Activated CD8-positive, alpha-beta memory T cell treated with anti-CD3 and anti-CD28 coated beads, Interleukin-2, amount 10 ng/mL, durations not matched to agents 7 days and 5 days (primary cell): Measurements from ENCODE around the gene EPC2. TPM values are rescaled to one million over a fixed set of nuclear protein-coding genes. Genes with fewer than 3 reads are reported as not detected.

ENCODE experiments used
- ATAC-seq: fragments of 150-1000 bp; cut with Tn5 transposase; one replicate; pipeline ENCODE4 v1.10.0; 2021; ENCODE audit warnings: moderate library complexity
- CTCF ChIA-PET: fragments of 350-600 bp; sonication (Branson Sonifier 250); formaldehyde crosslinking; loops from one replicate; lab custom pipeline; 2021; ENCODE audit warnings: antibody characterized with exemption; lab: Charles Lee
- DNase-seq: peaks from one replicate; pipeline ENCODE4 v3.0.0-alpha.2; 2020
- H3K27ac Mint-ChIP-seq: one replicate; pipeline ENCODE4 v1.8.0; 2021; ENCODE audit warnings: mild to moderate bottlenecking, mixed read lengths
- H3K27me3 Mint-ChIP-seq: one replicate; pipeline ENCODE4 v1.8.0; 2021; ENCODE audit warnings: mixed read lengths
- H3K36me3 Mint-ChIP-seq: one replicate; pipeline ENCODE4 v1.8.0; 2021; ENCODE audit warnings: mild to moderate bottlenecking, mixed read lengths
- H3K4me1 Mint-ChIP-seq: one replicate; pipeline ENCODE4 v1.8.0; 2021; ENCODE audit warnings: mixed read lengths
- H3K4me3 Mint-ChIP-seq: one replicate; pipeline ENCODE4 v1.8.0; 2021; ENCODE audit warnings: mild to moderate bottlenecking, moderate library complexity, mixed read lengths
- H3K9me3 Mint-ChIP-seq: one replicate; pipeline ENCODE4 v1.8.0; 2022; ENCODE audit warnings: low read depth, mixed read lengths
- total RNA-seq, 2 experiments: library from RNA; stranded (reverse); gene quantifications; one replicate each; pipeline ENCODE4 v1.2.3, GENCODE V29; 2021

The EPC2 gene
- total RNA-seq, 2 experiments from 2014 or later: 19.4 to 21.8 TPM

- no peak for DNase-seq
- no peaks in the 10 kb centered on the region for H3K9me3 Mint-ChIP-seq
- H3K36me3 Mint-ChIP-seq: peaks cover 2% of the 10 kb centered on the region
- peaks cover 15% of the 10 kb centered on the region for H3K27me3 Mint-ChIP-seq
- no peak for ATAC-seq
- no peak overlapping the region for H3K4me3 Mint-ChIP-seq
- CTCF ChIA-PET: interaction anchor here (1.1 kb wide), 1 partner anchor 11 kb away, joined by 3 read pairs; no protein-coding TSS in a partner anchor
- H3K27ac Mint-ChIP-seq: no peak overlapping the region
- peaks cover 14% of the 10 kb centered on the region for H3K4me1 Mint-ChIP-seq
These were observed 27.9 kb upstream of the EPC2 start for GRCh38 chr2:148616662-148617061.

- H3K36me3 Mint-ChIP-seq: peaks cover 2% of the 10 kb centered on the region
- peaks cover 12% of the 10 kb centered on the region for H3K27me3 Mint-ChIP-seq
- no peaks in the 10 kb centered on the region for H3K9me3 Mint-ChIP-seq
- peaks cover 14% of the 10 kb centered on the region for H3K4me1 Mint-ChIP-seq
- DNase-seq (no peak), ATAC-seq (no peak)
- CTCF ChIA-PET: no interaction called here
- H3K4me3 Mint-ChIP-seq: no peak overlapping the region
- no peak overlapping the region for H3K27ac Mint-ChIP-seq
These were observed 27.3 kb upstream of the EPC2 start for GRCh38 chr2:148617219-148617618.

GRCh38 chr2:148619560-148620195, 24.9 kb upstream of the EPC2 start:
- Mint-ChIP-seq H3K9me3 (no peaks in the 10 kb centered on the region), H3K36me3 (no peaks in the 10 kb centered on the region), H3K27me3 (peaks cover 16% of the 10 kb centered on the region), H3K27ac (no peak overlapping the region), H3K4me3 (no peak overlapping the region), H3K4me1 (peaks cover 5% of the 10 kb centered on the region)
- ATAC-seq (no peak), DNase-seq (no peak)
- CTCF ChIA-PET: no interaction called here

- ATAC-seq: no peak
- Mint-ChIP-seq H3K4me3 (no peak overlapping the region), H3K36me3 (no peaks in the 10 kb centered on the region), H3K4me1 (no peaks in the 10 kb centered on the region), H3K9me3 (no peaks in the 10 kb centered on the region), H3K27me3 (peaks cover 25% of the 10 kb centered on the region), H3K27ac (no peak overlapping the region)
- DNase-seq: no peak
- CTCF ChIA-PET: no interaction called here
These were observed 22.2 kb upstream of the EPC2 start for GRCh38 chr2:148622366-148622765.

GRCh38 chr2:148623086-148623485, 21.5 kb upstream of the EPC2 start:
- CTCF ChIA-PET: no interaction called here
- no peaks in the 10 kb centered on the region for H3K9me3 Mint-ChIP-seq
- no peaks in the 10 kb centered on the region for H3K4me1 Mint-ChIP-seq
- no peak for DNase-seq
- no peak for ATAC-seq
- H3K27ac Mint-ChIP-seq: no peak overlapping the region
- no peaks in the 10 kb centered on the region for H3K36me3 Mint-ChIP-seq
- H3K4me3 Mint-ChIP-seq: no peak overlapping the region
- H3K27me3 Mint-ChIP-seq: peaks cover 20% of the 10 kb centered on the region

- H3K9me3 Mint-ChIP-seq: no peaks in the 10 kb centered on the region
- ATAC-seq (no peak), DNase-seq (no peak)
- no peak overlapping the region for H3K27ac Mint-ChIP-seq
- CTCF ChIA-PET: interaction anchor here (1.0 kb wide), 1 partner anchor 117 kb away, joined by 4 read pairs; no protein-coding TSS in a partner anchor
- no peak overlapping the region for H3K4me3 Mint-ChIP-seq
- H3K27me3 Mint-ChIP-seq: peaks cover 26% of the 10 kb centered on the region
- H3K4me1 Mint-ChIP-seq: no peaks in the 10 kb centered on the region
- H3K36me3 Mint-ChIP-seq: no peaks in the 10 kb centered on the region
These were observed 17.3 kb upstream of the EPC2 start for GRCh38 chr2:148627224-148627623.

GRCh38 chr2:148634749-148635148, 9.8 kb upstream of the EPC2 start:
- Mint-ChIP-seq H3K27me3 (peaks cover 37% of the 10 kb centered on the region), H3K9me3 (no peaks in the 10 kb centered on the region), H3K27ac (no peak overlapping the region), H3K4me1 (no peaks in the 10 kb centered on the region), H3K36me3 (no peaks in the 10 kb centered on the region), H3K4me3 (no peak overlapping the region)
- ATAC-seq (no peak), DNase-seq (no peak)
- CTCF ChIA-PET: no interaction called here

GRCh38 chr2:148638543-148638942, 6.0 kb upstream of the EPC2 start:
- Mint-ChIP-seq H3K36me3 (no peaks in the 10 kb centered on the region), H3K4me3 (no peak overlapping the region), H3K9me3 (no peaks in the 10 kb centered on the region), H3K4me1 (peaks cover 11% of the 10 kb centered on the region), H3K27me3 (peaks cover 53% of the 10 kb centered on the region), H3K27ac (no peak overlapping the region)
- DNase-seq (no peak), ATAC-seq (no peak)
- CTCF ChIA-PET: no interaction called here

GRCh38 chr2:148640767-148641166, 3.8 kb upstream of the EPC2 start:
- ATAC-seq (no peak), DNase-seq (no peak)
- no peaks in the 10 kb centered on the region for H3K9me3 Mint-ChIP-seq
- H3K36me3 Mint-ChIP-seq: no peaks in the 10 kb centered on the region
- H3K4me3 Mint-ChIP-seq: no peak overlapping the region
- peaks cover 50% of the 10 kb centered on the region for H3K27me3 Mint-ChIP-seq
- H3K27ac Mint-ChIP-seq: no peak overlapping the region
- CTCF ChIA-PET: interaction anchor here (1.3 kb wide), 1 partner anchor 22 kb away, joined by 3 read pairs; no protein-coding TSS in a partner anchor
- peaks cover 17% of the 10 kb centered on the region for H3K4me1 Mint-ChIP-seq

GRCh38 chr2:148642112-148642744, 2.3 kb upstream of the EPC2 start:
- Mint-ChIP-seq H3K27ac (no peak overlapping the region), H3K9me3 (no peaks in the 10 kb centered on the region), H3K4me3 (no peak overlapping the region), H3K4me1 (peaks cover 22% of the 10 kb centered on the region), H3K27me3 (peaks cover 47% of the 10 kb centered on the region), H3K36me3 (peaks cover 1% of the 10 kb centered on the region)
- DNase-seq (no peak), ATAC-seq (no peak)
- CTCF ChIA-PET: no interaction called here

- Mint-ChIP-seq H3K27me3 (peaks cover 47% of the 10 kb centered on the region), H3K9me3 (no peaks in the 10 kb centered on the region), H3K4me1 (peaks cover 22% of the 10 kb centered on the region), H3K4me3 (peak overlapping the region; percentile 88), H3K27ac (no peak overlapping the region), H3K36me3 (peaks cover 1% of the 10 kb centered on the region)
- DNase-seq (no peak), ATAC-seq (no peak)
- CTCF ChIA-PET: interaction anchor here (1.1 to 1.2 kb wide), 2 partner anchors 28 to 134 kb away, joined by 3 read pairs; no protein-coding TSS in a partner anchor
These were observed 1.6 kb upstream of the EPC2 start for GRCh38 chr2:148642891-148643416.

- Mint-ChIP-seq H3K4me3 (peak overlapping the region; percentile 88), H3K4me1 (peaks cover 22% of the 10 kb centered on the region), H3K27ac (peak overlapping the region; percentile 83), H3K9me3 (no peaks in the 10 kb centered on the region), H3K27me3 (peaks cover 45% of the 10 kb centered on the region), H3K36me3 (peaks cover 1% of the 10 kb centered on the region)
- CTCF ChIA-PET: interaction anchor here (0.8 to 1.2 kb wide), 5 partner anchors 28 to 283 kb away, joined by 3 to 6 read pairs (median 3); no protein-coding TSS in a partner anchor
- no peak for ATAC-seq
- DNase-seq: no peak
These were observed 1.1 kb upstream of the EPC2 start for GRCh38 chr2:148643421-148643820.

GRCh38 chr2:148644883-148645538, 460 bp downstream of the EPC2 start:
- Mint-ChIP-seq H3K9me3 (no peaks in the 10 kb centered on the region), H3K27ac (peak overlapping the region; percentile 89), H3K4me3 (peak overlapping the region; percentile 88), H3K4me1 (peaks cover 30% of the 10 kb centered on the region), H3K27me3 (peaks cover 32% of the 10 kb centered on the region), H3K36me3 (peaks cover 3% of the 10 kb centered on the region)
- CTCF ChIA-PET: interaction anchor here (0.5 to 1.4 kb wide), 4 partner anchors 167 to 624 kb away, joined by 3 to 5 read pairs (median 3); partner anchors contain the start of genes MBD5 and ORC4
- ATAC-seq (peak; percentile 76), DNase-seq (peak; percentile 94)
